Heart right ventricle (tissue), 16 donors: Measurements from ENCODE around the gene NOP14. TPM values are rescaled to one million over a fixed set of nuclear protein-coding genes. Genes with fewer than 3 reads are reported as not detected.
A peak's percentile ranks its signal among the peaks of the same experiment; 100 is the strongest.
"Not testable (repeated sequence)": the region's sequence is repeated elsewhere in the genome, so short reads cannot be mapped to it uniquely, and the experiment has no call there.

Source experiments
- ATAC-seq, 8 donors: fragments of 200-7000 bp; cut with Tn5 transposase; one replicate each; pipeline ENCODE4 v1.9.1; 2020; ENCODE audit warnings: mild to moderate bottlenecking in 8 of 8, moderate library complexity in 8 of 8, moderate number of reproducible peaks in 1 of 8
- DNase-seq, 2 donors: peaks; one replicate each; pipeline ENCODE4 v3.0.0-alpha.2; 2020
- H3K27ac ChIP-seq, 10 donors: fragments of 200-600 bp; sonication (generic) in 2 of 10; one replicate each; pipeline versions ENCODE4 v1.5.0 to v1.8.0; 2020 to 2022; ENCODE audit warnings: mild to moderate bottlenecking in 3 of 10
- H3K27me3 ChIP-seq, 7 donors: fragments of 200-600 bp; one replicate each; pipeline ENCODE4 v1.8.0; 2021 to 2022; ENCODE audit warnings: mild to moderate bottlenecking in 2 of 7
- H3K36me3 ChIP-seq, 9 donors: fragments of 200-600 bp; sonication (generic) in 1 of 9; one replicate each; pipeline versions ENCODE4 v1.5.0 to v1.8.0; 2020 to 2022; ENCODE audit warnings: mild to moderate bottlenecking in 2 of 9
- H3K4me1 ChIP-seq, 9 donors: fragments of 200-600 bp; sonication (generic) in 1 of 9; one replicate each; pipeline versions ENCODE4 v1.5.0 to v1.8.0; 2020 to 2022; ENCODE audit warnings: mild to moderate bottlenecking in 4 of 9
- H3K4me3 ChIP-seq, 10 donors: fragments of 200-600 bp; sonication (generic) in 2 of 10; one replicate each; pipeline versions ENCODE4 v1.5.0 to v1.8.0; 2020 to 2022; ENCODE audit warnings: mild to moderate bottlenecking in 7 of 10, moderate library complexity in 2 of 10
- H3K9me3 ChIP-seq, 11 donors: fragments of 200-600 bp in 10 of 11; sonication (generic) in 2 of 11; one replicate each; pipeline versions ENCODE4 v1.5.0 to v1.8.0; 2013 to 2022; ENCODE audit warnings: mild to moderate bottlenecking in 2 of 11, control low read depth in 1 of 11, moderate library complexity in 1 of 11
- CTCF ChIP-seq, 9 donors: fragments of 200-600 bp; sonication (generic) in 2 of 9; IDR thresholded peaks; one replicate each; pipeline versions ENCODE4 v1.5.0 to v1.8.0; 2021 to 2022; ENCODE audit warnings: antibody characterized with exemption in 9 of 9, mild to moderate bottlenecking in 5 of 9, moderate library complexity in 1 of 9
- WGBS, 2 donors: extraction: QIAGEN DNeasy Blood & Tissue Kit; methylation state at CpG; one replicate each; pipeline ENCODE4 v1.1.7; 2013; ENCODE audit warnings: inconsistent platforms in 1 of 2; 5-methylcytosine and 5-hydroxymethylcytosine counted together
- intact Hi-C, 10 donors: fragments of 100-400 bp; cut with DNase I; formaldehyde crosslinking; loops; one replicate each; pipeline versions ENCODE4 v1.11.1 to v1.14.2; 2022
- polyA plus RNA-seq, 2 donors: library from polyadenylated mRNA; stranded (reverse); fragments of 200-250 nt; gene quantifications; one replicate each; pipeline ENCODE4 v1.2.3, GENCODE V29; 2013
- total RNA-seq, 10 donors: library from RNA; stranded (reverse); fragmentation: NEBNext Ultra II Directional in 3 of 10; extraction: Animal tissue kit (Norgen Biotek cat#: 25700) in 3 of 10; gene quantifications; one replicate each; pipeline versions ENCODE4 v1.2.1 to v1.2.4, GENCODE V29; 2021 to 2023
- donor health status: Arrhythmogenic right ventricular cardiomyopathy.
- donor health status: ischemic (EF 13 %, LVEDD 7.1; RV severe dilation, severe dysfunction).
- donor health status: healthy with polysubstance abuse.
- donor health status: DM: no; HTN: yes; CAD: no.
- donor health status: DM: no; HTN: no; CAD: no.
- donor health status: ischemic (EF 25% LVEDD 6.9; RV normal size, moderate dysfunction).
- donor health status: ischemic (EF 25% LVEDD 5.7; RV mildly dilated, moderate dysfunction).
- donor health status: healthy.
- donor health status: DM: yes; HTN: yes; CAD: no.
- donor health status: Ischemic cardiomyopathy.
- donor health status: ischemic (EF 35%, LVEDD 5.7; RV mildly dilated, moderate dysfunction).
- donor health status: nonischemic (EF 11% LVEDD 7.7; RV severe dilation, severe dysfunction).
- donor health status: DM: yes; HTN: yes; CAD: no.
- donor health status: PGD.
- donor health status: ischemic (EF 29% LVEDD 5.4; RV normal size, mild dysfunction).
- donor health status: nonischemic (EF 23%, LVEDD 6.1; RV moderate dilation, normal function).

The NOP14 gene
- total and polyA plus RNA-seq, 12 donors = 12.4 to 24.0 (median 17.3) TPM

- Histone ChIP-seq H3K9me3 (no peaks in the 10 kb centered on the region), H3K27me3 (no peaks in the 10 kb centered on the region), H3K4me3 (no peak overlapping the region), H3K4me1 (peaks cover 9 to 32% (median 22%) of the 10 kb centered on the region in 9 donors), H3K27ac (no peak overlapping the region), H3K36me3 (peaks cover 0 to 55% (median 27%) of the 10 kb centered on the region in 9 donors)
- no peak for ATAC-seq
- DNase-seq = no peak
- intact Hi-C loops = no loop called here
- TF ChIP-seq CTCF (IDR thresholded peaks at IDR 0.05) = no peak
- WGBS, 2 donors = 72 to 73% methylated on average over 9 of the region's 9 CpGs
These were observed 4.8 kb downstream of the NOP14 start for GRCh38 chr4:2958446-2958845.

GRCh38 chr4:2955186-2956044 lies 7.8 kb downstream of the NOP14 start:
- H3K4me3 ChIP-seq, ATAC-seq, H3K27ac ChIP-seq, H3K9me3 ChIP-seq, H3K27me3 ChIP-seq, intact Hi-C loops, DNase-seq: not testable (repeated sequence)
- peaks cover 0 to 16% (median 7%) of the 10 kb centered on the region in 9 donors for H3K4me1 ChIP-seq
- 97% methylated on average over 35 to 41 of the region's 44 CpGs for WGBS, 2 donors
- H3K36me3 ChIP-seq = peaks cover 0 to 85% (median 52%) of the 10 kb centered on the region in 9 donors

GRCh38 chr4:2954358-2955185 lies 8.6 kb downstream of the NOP14 start:
- ATAC-seq = peak in 5 of 8 donors; percentile 21 to 52 (median 46)
- intact Hi-C loops = no loop called here

GRCh38 chr4:2953496-2953895 lies 9.7 kb downstream of the NOP14 start:
- 59 to 64% methylated on average over 6 of the region's 6 CpGs for WGBS, 2 donors

More at GRCh38 chr4:2954358-2955185, 8.6 kb downstream of the NOP14 start:
- H3K4me3 ChIP-seq = no peak overlapping the region
- no peaks in the 10 kb centered on the region for H3K27me3 ChIP-seq
- TF ChIP-seq CTCF (IDR thresholded peaks at IDR 0.05) = peak in 2 of 9 donors; percentile 21 to 22
- peaks cover 0 to 16% (median 6%) of the 10 kb centered on the region in 9 donors for H3K4me1 ChIP-seq
- H3K36me3 ChIP-seq = peaks cover 0 to 87% (median 60%) of the 10 kb centered on the region in 9 donors
- H3K27ac ChIP-seq = peak overlapping the region in 2 of 10 donors; percentile 30 to 40
- no peak for DNase-seq
- WGBS, 2 donors = 89% methylated on average over 33 of the region's 33 CpGs
- H3K9me3 ChIP-seq = no peaks in the 10 kb centered on the region

More at GRCh38 chr4:2953496-2953895, 9.7 kb downstream of the NOP14 start:
- no peaks in the 10 kb centered on the region for H3K27me3 ChIP-seq
- ATAC-seq (peak in 2 of 8 donors; percentile 45 to 48), DNase-seq (no peak)
- no peak overlapping the region for H3K27ac ChIP-seq
- intact Hi-C loops = no loop called here
- no peak for TF ChIP-seq CTCF (IDR thresholded peaks at IDR 0.05)
- no peak overlapping the region for H3K4me3 ChIP-seq
- H3K9me3 ChIP-seq = no peaks in the 10 kb centered on the region
- H3K36me3 ChIP-seq = peaks cover 0 to 95% (median 63%) of the 10 kb centered on the region in 9 donors
- H3K4me1 ChIP-seq = peaks cover 0 to 12% (median 0%) of the 10 kb centered on the region in 9 donors
